ENCODE data around the gene SPECC1L. TPM values are rescaled to one million over a fixed set of nuclear protein-coding genes. Genes with fewer than 3 reads are reported as not detected.
A peak's percentile ranks its signal among the peaks of the same experiment; 100 is the strongest.

The SPECC1L gene
- total RNA-seq, 1 experiment from 2014 or later, result 35.1 TPM

DNA sequence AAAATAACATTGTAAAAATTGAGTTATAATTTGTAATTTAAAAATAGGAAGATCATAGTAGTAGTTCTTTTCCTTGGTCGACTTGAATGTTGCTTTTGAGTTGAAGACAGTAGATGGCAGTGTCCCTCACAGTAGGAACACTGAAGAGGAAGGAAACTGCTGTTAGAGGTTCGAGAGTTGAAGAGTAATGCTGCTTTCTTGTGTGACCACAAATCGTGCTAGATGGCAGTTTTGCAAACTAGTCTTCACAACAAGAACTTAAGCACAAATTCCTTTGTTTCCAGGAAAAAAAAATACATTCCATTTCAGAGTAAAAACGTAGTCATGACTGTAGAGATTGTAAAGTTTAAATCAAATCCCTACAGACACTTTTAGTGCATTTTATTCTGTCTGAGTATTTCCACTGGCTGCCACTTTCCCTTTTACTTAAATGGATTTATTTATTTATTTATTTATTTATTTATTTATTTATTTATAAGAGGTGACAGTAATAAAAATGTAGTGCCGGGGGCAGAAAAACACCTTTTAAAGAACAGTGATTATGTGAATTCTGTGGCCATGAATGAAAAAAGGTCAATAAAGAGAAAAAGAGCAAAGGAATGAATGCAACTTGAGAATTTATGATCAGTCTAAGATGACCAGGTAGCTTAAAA, 54.6 kb downstream of the SPECC1L start:
- Histone ChIP-seq H3K4me2 (ENCODE audit: low read depth, low read length, poor library complexity, severe bottlenecking) (no peak overlapping the region), H3K9ac (ENCODE audit: low read length) (0 out of 2 replicates have a peak overlapping the region, but pooled peaks have one; percentile 19), H3K27me3 (ENCODE audit: low read length) (no peaks in the 10 kb centered on the region), H3K9me3 (ENCODE audit: low read length) (no peaks in the 10 kb centered on the region), H3K79me2 (ENCODE audit: low read length) (peaks cover 39% of the 10 kb centered on the region), H3K9me2 (replicated peaks; ENCODE audit: insufficient read depth, low read length) (no peaks in the 10 kb centered on the region), H3K4me1 (ENCODE audit: low read length) (peaks cover 46% of the 10 kb centered on the region), H3K27ac (ENCODE audit: low read length) (peak overlapping the region; percentile 54), H3K4me3 (ENCODE audit: low read length) (no peak overlapping the region), H3K36me3 (ENCODE audit: insufficient read depth, low read length) (peaks cover 34% of the 10 kb centered on the region; the same call in 1 of the 2 replicates), H4K20me1 (ENCODE audit: insufficient read depth, low read depth, low read length) (no peaks in the 10 kb centered on the region), H2AFZ (ENCODE audit: low read length) (no peak overlapping the region)
- DNase-seq, result peak; percentile 87

DNA sequence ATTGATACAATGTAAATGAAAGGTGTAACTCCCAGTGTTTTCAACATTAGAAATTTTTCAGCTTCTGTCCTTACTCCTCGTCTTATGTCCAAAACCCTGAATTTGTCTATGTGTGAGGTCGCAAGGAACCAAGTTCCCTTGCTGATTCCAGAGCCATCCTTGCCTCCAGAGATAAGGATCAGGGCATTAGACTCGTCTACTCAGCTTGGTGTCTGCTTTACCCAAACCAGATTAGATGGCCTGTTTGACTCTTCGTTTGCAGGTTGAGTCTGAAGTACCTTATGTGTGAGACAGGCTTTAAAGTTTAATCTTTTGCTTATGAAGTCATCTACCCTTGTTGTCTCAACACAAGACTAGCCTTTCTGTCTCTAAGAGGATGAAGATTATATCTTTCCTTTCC, 55.6 kb downstream of the SPECC1L start:
- no peak overlapping the region for H3K9ac ChIP-seq (ENCODE audit: low read length)
- H3K36me3 ChIP-seq (ENCODE audit: insufficient read depth, low read length), result peaks cover 38% of the 10 kb centered on the region; the same call in 1 of the 2 replicates
- H2AFZ ChIP-seq (ENCODE audit: low read length), result no peak overlapping the region
- H3K27ac ChIP-seq (ENCODE audit: low read length), result peak overlapping the region; percentile 54
- peaks cover 40% of the 10 kb centered on the region for H3K79me2 ChIP-seq (ENCODE audit: low read length)
- no peaks in the 10 kb centered on the region for H3K9me3 ChIP-seq (ENCODE audit: low read length)
- H3K4me1 ChIP-seq (ENCODE audit: low read length), result peaks cover 57% of the 10 kb centered on the region
- no peaks in the 10 kb centered on the region for H3K9me2 ChIP-seq (replicated peaks; ENCODE audit: insufficient read depth, low read length)
- no peaks in the 10 kb centered on the region for H4K20me1 ChIP-seq (ENCODE audit: insufficient read depth, low read depth, low read length)
- no peak overlapping the region for H3K4me2 ChIP-seq (ENCODE audit: low read depth, low read length, poor library complexity, severe bottlenecking)
- DNase-seq, result no peak
- no peaks in the 10 kb centered on the region for H3K27me3 ChIP-seq (ENCODE audit: low read length)
- no peak overlapping the region for H3K4me3 ChIP-seq (ENCODE audit: low read length)

GRCh38 chr22:24327832-24328231, 57.2 kb downstream of the SPECC1L start:
- Histone ChIP-seq H3K27ac (ENCODE audit: low read length) (no peak overlapping the region), H3K9ac (ENCODE audit: low read length) (no peak overlapping the region), H2AFZ (ENCODE audit: low read length) (no peak overlapping the region), H3K9me3 (ENCODE audit: low read length) (no peaks in the 10 kb centered on the region), H3K4me3 (ENCODE audit: low read length) (no peak overlapping the region), H4K20me1 (ENCODE audit: insufficient read depth, low read depth, low read length) (no peaks in the 10 kb centered on the region), H3K4me2 (ENCODE audit: low read depth, low read length, poor library complexity, severe bottlenecking) (no peak overlapping the region), H3K9me2 (replicated peaks; ENCODE audit: insufficient read depth, low read length) (no peaks in the 10 kb centered on the region), H3K79me2 (ENCODE audit: low read length) (peaks cover 50% of the 10 kb centered on the region), H3K36me3 (ENCODE audit: insufficient read depth, low read length) (peaks cover 38% of the 10 kb centered on the region; the same call in 1 of the 2 replicates), H3K4me1 (ENCODE audit: low read length) (peaks cover 69% of the 10 kb centered on the region), H3K27me3 (ENCODE audit: low read length) (no peaks in the 10 kb centered on the region)
- DNase-seq, result no peak

DNA sequence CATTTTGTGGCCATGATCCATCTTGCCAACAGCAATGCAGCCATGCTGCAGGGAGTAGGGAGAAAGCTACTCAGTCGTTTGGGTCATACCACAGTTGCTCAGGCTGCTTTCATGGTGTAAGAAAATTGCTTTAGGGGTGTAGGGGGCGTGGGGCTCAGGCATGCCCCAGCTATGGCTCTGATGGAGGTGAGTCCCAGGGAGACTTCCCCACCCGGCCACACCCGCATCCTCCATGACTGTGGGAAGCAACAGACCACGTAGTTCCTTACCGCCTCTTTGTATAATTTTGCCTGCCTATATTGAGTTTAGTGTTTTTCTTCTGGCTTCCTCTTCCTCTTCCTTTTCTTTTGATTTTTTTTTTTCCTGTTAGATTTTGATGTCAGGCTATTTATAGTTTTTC, 58.8 kb downstream of the SPECC1L start:
- no peak for DNase-seq
- Histone ChIP-seq H2AFZ (ENCODE audit: low read length) (no peak overlapping the region), H3K36me3 (ENCODE audit: insufficient read depth, low read length) (peaks cover 34% of the 10 kb centered on the region; the same call in 1 of the 2 replicates), H3K9ac (ENCODE audit: low read length) (peak overlapping the region; percentile 18; the same call in 1 of the 2 replicates), H3K27me3 (ENCODE audit: low read length) (no peaks in the 10 kb centered on the region), H3K4me2 (ENCODE audit: low read depth, low read length, poor library complexity, severe bottlenecking) (peak overlapping the region; percentile 44), H3K27ac (ENCODE audit: low read length) (peak overlapping the region; percentile 74), H3K4me3 (ENCODE audit: low read length) (no peak overlapping the region), H4K20me1 (ENCODE audit: insufficient read depth, low read depth, low read length) (no peaks in the 10 kb centered on the region), H3K9me2 (replicated peaks; ENCODE audit: insufficient read depth, low read length) (no peaks in the 10 kb centered on the region), H3K79me2 (ENCODE audit: low read length) (peaks cover 59% of the 10 kb centered on the region), H3K4me1 (ENCODE audit: low read length) (peaks cover 69% of the 10 kb centered on the region), H3K9me3 (ENCODE audit: low read length) (no peaks in the 10 kb centered on the region)

DNA sequence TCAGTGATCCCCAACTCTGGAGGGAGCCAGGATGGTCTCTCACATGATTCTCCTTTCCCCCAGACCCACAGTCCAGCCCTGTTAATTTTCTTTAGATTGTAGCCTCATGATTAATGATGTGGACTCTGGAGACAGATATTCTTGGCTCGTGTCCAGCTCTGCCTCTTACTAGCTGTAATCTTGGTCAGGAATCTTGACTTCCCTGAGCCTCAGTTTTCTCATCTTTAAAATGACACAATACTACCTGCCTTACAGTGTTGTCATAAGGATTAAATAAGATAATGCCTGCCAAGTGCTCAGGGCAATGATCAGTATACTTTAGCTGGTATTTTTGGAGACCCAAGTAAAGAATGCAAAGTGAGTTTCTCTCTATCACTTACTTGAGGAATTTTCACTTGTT, 60.0 kb downstream of the SPECC1L start:
- Histone ChIP-seq H3K79me2 (ENCODE audit: low read length) (peaks cover 68% of the 10 kb centered on the region), H3K9ac (ENCODE audit: low read length) (no peak overlapping the region), H3K27me3 (ENCODE audit: low read length) (no peaks in the 10 kb centered on the region), H4K20me1 (ENCODE audit: insufficient read depth, low read depth, low read length) (no peaks in the 10 kb centered on the region), H3K4me1 (ENCODE audit: low read length) (peaks cover 61% of the 10 kb centered on the region), H3K4me2 (ENCODE audit: low read depth, low read length, poor library complexity, severe bottlenecking) (no peak overlapping the region), H3K27ac (ENCODE audit: low read length) (peak overlapping the region; percentile 74), H3K9me2 (replicated peaks; ENCODE audit: insufficient read depth, low read length) (no peaks in the 10 kb centered on the region), H3K36me3 (ENCODE audit: insufficient read depth, low read length) (peaks cover 46% of the 10 kb centered on the region; the same call in 1 of the 2 replicates), H2AFZ (ENCODE audit: low read length) (no peak overlapping the region), H3K9me3 (ENCODE audit: low read length) (no peaks in the 10 kb centered on the region), H3K4me3 (ENCODE audit: low read length) (no peak overlapping the region)
- no peak for DNase-seq

GRCh38 chr22:24331468-24332440, 61.1 kb downstream of the SPECC1L start:
- Histone ChIP-seq H4K20me1 (ENCODE audit: insufficient read depth, low read depth, low read length) (no peaks in the 10 kb centered on the region), H3K27ac (ENCODE audit: low read length) (peak overlapping the region; percentile 74), H3K9me3 (ENCODE audit: low read length) (no peaks in the 10 kb centered on the region), H3K4me3 (ENCODE audit: low read length) (no peak overlapping the region), H3K79me2 (ENCODE audit: low read length) (peaks cover 60% of the 10 kb centered on the region), H3K9me2 (replicated peaks; ENCODE audit: insufficient read depth, low read length) (no peaks in the 10 kb centered on the region), H3K9ac (ENCODE audit: low read length) (0 out of 2 replicates have a peak overlapping the region, but pooled peaks have one; percentile 2), H3K36me3 (ENCODE audit: insufficient read depth, low read length) (peaks cover 43% of the 10 kb centered on the region; the same call in 1 of the 2 replicates), H3K27me3 (ENCODE audit: low read length) (no peaks in the 10 kb centered on the region), H2AFZ (ENCODE audit: low read length) (no peak overlapping the region), H3K4me2 (ENCODE audit: low read depth, low read length, poor library complexity, severe bottlenecking) (peak overlapping the region; percentile 40), H3K4me1 (ENCODE audit: low read length) (peaks cover 52% of the 10 kb centered on the region)
- peak; percentile 75 for DNase-seq

- no peak overlapping the region for H3K27ac ChIP-seq (ENCODE audit: low read length)
- no peaks in the 10 kb centered on the region for H3K27me3 ChIP-seq (ENCODE audit: low read length)
- H4K20me1 ChIP-seq (ENCODE audit: insufficient read depth, low read depth, low read length), result no peaks in the 10 kb centered on the region
- peaks cover 38% of the 10 kb centered on the region for H3K36me3 ChIP-seq (ENCODE audit: insufficient read depth, low read length)
- peaks cover 44% of the 10 kb centered on the region for H3K4me1 ChIP-seq (ENCODE audit: low read length)
- H3K4me3 ChIP-seq (ENCODE audit: low read length), result no peak overlapping the region
- H3K4me2 ChIP-seq (ENCODE audit: low read depth, low read length, poor library complexity, severe bottlenecking), result no peak overlapping the region
- no peaks in the 10 kb centered on the region for H3K9me3 ChIP-seq (ENCODE audit: low read length)
- no peaks in the 10 kb centered on the region for H3K9me2 ChIP-seq (replicated peaks; ENCODE audit: insufficient read depth, low read length)
- H2AFZ ChIP-seq (ENCODE audit: low read length), result no peak overlapping the region
- peaks cover 56% of the 10 kb centered on the region for H3K79me2 ChIP-seq (ENCODE audit: low read length)
- no peak for DNase-seq
- no peak overlapping the region for H3K9ac ChIP-seq (ENCODE audit: low read length)
These were observed 62.7 kb downstream of the SPECC1L start for GRCh38 chr22:24333301-24333700.

GRCh38 chr22:24335496-24335895, 64.9 kb downstream of the SPECC1L start:
- Histone ChIP-seq H3K27ac (ENCODE audit: low read length) (no peak overlapping the region), H2AFZ (ENCODE audit: low read length) (no peak overlapping the region), H3K79me2 (ENCODE audit: low read length) (peaks cover 53% of the 10 kb centered on the region), H3K27me3 (ENCODE audit: low read length) (no peaks in the 10 kb centered on the region), H3K9me3 (ENCODE audit: low read length) (no peaks in the 10 kb centered on the region), H3K4me1 (ENCODE audit: low read length) (peaks cover 22% of the 10 kb centered on the region), H3K9ac (ENCODE audit: low read length) (no peak overlapping the region), H3K36me3 (ENCODE audit: insufficient read depth, low read length) (peaks cover 42% of the 10 kb centered on the region), H3K4me2 (ENCODE audit: low read depth, low read length, poor library complexity, severe bottlenecking) (no peak overlapping the region), H3K9me2 (replicated peaks; ENCODE audit: insufficient read depth, low read length) (no peaks in the 10 kb centered on the region), H4K20me1 (ENCODE audit: insufficient read depth, low read depth, low read length) (no peaks in the 10 kb centered on the region), H3K4me3 (ENCODE audit: low read length) (no peak overlapping the region)
- no peak for DNase-seq
